GM19397 (cell line): ENCODE measurements around the gene DARS1.
"Not testable (repeated sequence)": the region's sequence is repeated elsewhere in the genome, so short reads cannot be mapped to it uniquely, and the experiment has no call there.

Source experiments
- ATAC-seq: cut with Tn5 transposase; IDR thresholded peaks from one replicate; pipeline ENCODE4 v1.9.1; 2021; ENCODE audit warnings: mild to moderate bottlenecking, moderate library complexity; ENCODE audit not compliant: unreplicated experiment

DARS1 gene

DNA sequence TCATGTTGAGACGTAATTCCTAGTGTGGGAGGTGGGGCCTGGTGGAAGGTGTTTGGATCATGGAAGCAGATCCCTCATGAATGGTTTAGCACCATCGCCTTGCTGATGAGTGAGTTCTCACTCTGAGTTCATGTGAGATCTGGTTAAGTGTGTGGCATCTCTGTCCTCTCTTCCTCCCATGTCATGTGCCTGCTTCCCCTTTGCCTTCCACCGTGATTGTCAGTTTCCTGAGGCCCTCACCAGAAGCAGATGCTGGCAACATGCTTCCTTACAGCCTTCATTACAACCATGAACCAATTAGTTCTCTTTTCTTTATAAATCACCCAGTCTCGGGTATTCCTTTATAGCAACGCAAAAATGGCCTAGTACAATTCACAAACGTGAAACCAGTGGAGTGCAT is 94.6 kb downstream of the DARS1 start:
- no peak for ATAC-seq

GRCh38 chr2:135890149-135890548 is 95.3 kb downstream of the DARS1 start:
- ATAC-seq, result no peak

- not testable (repeated sequence) for ATAC-seq
Measured at GRCh38 chr2:135888587-135888986, 96.8 kb downstream of the DARS1 start.

GRCh38 chr2:135885709-135886108 is 99.7 kb downstream of the DARS1 start:
- no peak for ATAC-seq

DNA sequence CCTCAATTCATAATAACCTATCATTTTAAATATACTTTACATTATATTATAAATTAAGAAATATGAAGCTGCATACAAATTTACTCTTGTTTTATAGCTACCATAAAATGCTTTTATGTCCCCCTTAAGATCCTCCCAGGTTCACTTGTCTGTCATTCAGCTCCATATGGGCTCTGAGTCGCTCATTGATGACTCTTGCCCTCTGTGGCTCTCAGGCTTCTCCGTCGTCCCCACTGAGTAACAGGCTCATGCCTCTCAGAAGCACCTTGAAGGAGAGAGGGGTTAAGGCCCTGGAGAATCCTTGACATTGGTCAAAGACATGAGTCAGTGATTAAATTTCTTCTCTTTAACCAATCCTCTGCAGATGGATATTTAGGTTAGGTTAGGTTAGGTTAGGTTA is 103.0 kb downstream of the DARS1 start:
- no peak for ATAC-seq

- ATAC-seq, result not testable (repeated sequence)
Measured at GRCh38 chr2:135876770-135877169, 108.7 kb downstream of the DARS1 start.

- peak; percentile 91 for ATAC-seq
Measured at GRCh38 chr2:135876066-135876711, 109.2 kb downstream of the DARS1 start, which contains the start of gene MCM6. Gene MCM6, minus strand, starts transcription at chr2:135876443. Its CDS starts 78 bp downstream, at chr2:135876365.

GRCh38 chr2:135875491-135876065 is 109.8 kb downstream of the DARS1 start:
- ATAC-seq, result peak; percentile 59

- ATAC-seq, result no peak
Measured at GRCh38 chr2:135874777-135875365, 110.6 kb downstream of the DARS1 start.

GRCh38 chr2:135870571-135870970 is 114.9 kb downstream of the DARS1 start:
- ATAC-seq, result no peak

GRCh38 chr2:135863233-135863632 is 122.2 kb downstream of the DARS1 start:
- ATAC-seq, result no peak

DNA sequence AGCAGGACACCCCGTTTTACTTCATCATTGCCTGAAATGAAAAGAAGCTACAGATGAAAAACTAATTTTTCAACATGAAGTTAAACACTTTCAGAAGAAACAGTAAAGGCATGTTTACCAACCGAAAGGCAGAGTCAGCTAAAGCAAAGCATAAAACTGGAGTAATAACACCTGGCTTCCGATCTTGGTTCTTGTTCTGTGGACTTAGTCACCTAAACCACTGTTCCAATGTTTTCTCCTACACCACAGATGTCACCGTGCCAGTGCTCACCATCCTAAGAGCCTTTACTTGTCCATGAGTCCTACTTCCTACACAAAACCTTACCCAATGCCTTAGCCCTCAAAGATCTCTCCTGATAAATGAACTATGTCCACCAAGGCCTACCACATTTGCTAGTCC is 122.7 kb downstream of the DARS1 start:
- no peak for ATAC-seq
